HepG2 (cell line): ENCODE measurements around the gene SRP9. TPM values are rescaled to one million over a fixed set of nuclear protein-coding genes. Genes with fewer than 3 reads are reported as not detected.
"Not testable (repeated sequence)": the region's sequence is repeated elsewhere in the genome, so short reads cannot be mapped to it uniquely, and the experiment has no call there.

Experiments
- ATAC-seq: fragments of 200-7000 bp; cut with Tn5 transposase; 3 replicates; pipeline ENCODE4 v1.9.1; 2020; ENCODE audit warnings: mild to moderate bottlenecking, moderate library complexity
- BruUV-seq: library from RNA; stranded (reverse); fragments of 400-500 nt; replicated peaks from 2 replicates; lab custom pipeline; 2021; lab: Mats Ljungman, UMichigan
- CTCF ChIA-PET: fragments of 300-600 bp; formaldehyde crosslinking; extraction: SDS; loops from one replicate; lab custom pipeline; 2021; ENCODE audit warnings: low total read pairs, inconsistent platforms, low intra/inter-chr PET ratio; lab: Yijun Ruan, JAX
- POLR2A ChIA-PET: fragments of 350-600 bp; sonication (Branson Sonifier 250); formaldehyde crosslinking; loops from one replicate; lab custom pipeline; 2020; ENCODE audit warnings: antibody characterized with exemption, inconsistent platforms; lab: Yijun Ruan, JAX
- DNase-seq: peaks from one replicate; pipeline ENCODE4 v3.0.0-alpha.2; 2015; ENCODE audit warnings: low spot score
- FAIRE-seq: peaks from 3 replicates; lab custom pipeline; 2011; peaks lifted over from hg19 to GRCh38; lab: Jason Lieb, UNC
- H2AFZ ChIP-seq: one replicate; pipeline ENCODE4 v1.6.1; 2011; ENCODE audit warnings: low read length, inconsistent platforms
- H3K27ac ChIP-seq: fragments of 300-600 bp; 3 replicates; pipeline ENCODE4 v1.8.0; 2011; ENCODE audit warnings: mixed run types, mild to moderate bottlenecking, mixed read lengths, low read length, inconsistent platforms; ENCODE audit not compliant: insufficient read depth; ENCODE audit errors: extremely low read length
- H3K27me3 ChIP-seq, 2 experiments: fragments of 200-600 bp in 1 of 2; 2 replicates in 1 of 2; 3 replicates in 1 of 2; pipeline versions ENCODE4 v1.6.0 to v1.8.0; 2011; ENCODE audit warnings: low read length in 2 of 2, mild to moderate bottlenecking in 2 of 2, moderate library complexity in 2 of 2, inconsistent platforms in 1 of 2; ENCODE audit not compliant: insufficient read depth in 2 of 2, control insufficient read depth in 1 of 2
- H3K36me3 ChIP-seq, 2 experiments: fragments of 200-600 bp in 1 of 2; replicated peaks in 1 of 2; 2 replicates in 1 of 2; 3 replicates in 1 of 2; pipeline versions ENCODE4 v1.5.1 to v1.8.0; 2011; ENCODE audit warnings: low read length in 2 of 2, inconsistent platforms in 1 of 2; ENCODE audit not compliant: insufficient read depth in 2 of 2, control insufficient read depth in 1 of 2
- H3K4me1 ChIP-seq: 2 replicates; pipeline ENCODE4 v1.5.1; 2012; ENCODE audit warnings: low read length, inconsistent platforms; ENCODE audit not compliant: insufficient read depth
- H3K4me2 ChIP-seq: 2 replicates; pipeline ENCODE4 v1.6.0; 2011; ENCODE audit warnings: low read depth, low read length, inconsistent platforms
- H3K4me3 ChIP-seq, 3 experiments: fragments of 200-600 bp in 1 of 3; sonication (generic), shearing (Covaris generic) in 1 of 3; replicated peaks in 1 of 3; 2 replicates each; pipeline ENCODE4 v1.5.1; 2011 to 2016; ENCODE audit warnings: low read length in 3 of 3, inconsistent platforms in 2 of 3, low read depth in 2 of 3, mild to moderate bottlenecking in 2 of 3, control low read depth in 1 of 3, mixed read lengths in 1 of 3; ENCODE audit not compliant: insufficient read depth in 1 of 3
- H3K79me2 ChIP-seq: one replicate; pipeline ENCODE4 v1.6.1; 2011; ENCODE audit warnings: low read length, inconsistent platforms; ENCODE audit not compliant: insufficient read depth
- H3K9ac ChIP-seq: 2 replicates; pipeline ENCODE4 v1.6.0; 2011; ENCODE audit warnings: mild to moderate bottlenecking, low read depth, low read length, inconsistent platforms; ENCODE audit not compliant: insufficient read depth
- H3K9me3 ChIP-seq: 2 replicates; pipeline ENCODE4 v1.5.1; 2012; ENCODE audit warnings: mild to moderate bottlenecking, low read length
- H4K20me1 ChIP-seq: 2 replicates; pipeline ENCODE4 v1.6.0; 2011; ENCODE audit warnings: inconsistent platforms, mild to moderate bottlenecking, low read length, moderate library complexity; ENCODE audit not compliant: insufficient read depth
- HOXA7 ChIP-seq: sonication (generic); formaldehyde crosslinking; IDR thresholded peaks from 2 replicates; pipeline ENCODE4 v1.8.1; 2022; ENCODE audit warnings: mild to moderate bottlenecking, missing genetic modification reagents, moderate library complexity
- IKZF1 ChIP-seq: fragments of 450-650 bp; IDR thresholded peaks from 2 replicates; pipeline ENCODE4 v1.7.1; 2016
- NPAS2 ChIP-seq: sonication (generic); formaldehyde crosslinking; IDR thresholded peaks from 2 replicates; pipeline ENCODE4 v1.8.0; 2022; ENCODE audit warnings: mild to moderate bottlenecking, missing genetic modification reagents, borderline replicate concordance
- ZBTB21 ChIP-seq: sonication (generic); formaldehyde crosslinking; IDR thresholded peaks from 2 replicates; pipeline ENCODE4 v1.4.0; 2020; ENCODE audit warnings: missing genetic modification reagents
- ZNF276 ChIP-seq: sonication (generic); formaldehyde crosslinking; IDR thresholded peaks from 2 replicates; pipeline ENCODE4 v1.4.0; 2020; ENCODE audit warnings: mild to moderate bottlenecking, low read depth, missing genetic modification reagents
- ZNF484 ChIP-seq: sonication (generic); formaldehyde crosslinking; IDR thresholded peaks from 2 replicates; pipeline ENCODE4 v1.5.1; 2020; ENCODE audit warnings: mild to moderate bottlenecking, low read depth, missing genetic modification reagents, borderline replicate concordance
- ZNF549 ChIP-seq: sonication (generic); formaldehyde crosslinking; IDR thresholded peaks from 2 replicates; pipeline ENCODE4 v1.5.0; 2020; ENCODE audit warnings: missing genetic modification reagents
- ZNF564 ChIP-seq: sonication (generic); formaldehyde crosslinking; IDR thresholded peaks from 2 replicates; pipeline ENCODE4 v1.8.1; 2023; ENCODE audit warnings: mild to moderate bottlenecking, missing genetic modification reagents
- ZNF569 ChIP-seq: sonication (generic); formaldehyde crosslinking; IDR thresholded peaks from 2 replicates; pipeline ENCODE4 v1.5.0; 2020; ENCODE audit warnings: mild to moderate bottlenecking, missing genetic modification reagents, moderate library complexity, borderline replicate concordance
- ZNF616 ChIP-seq: sonication (generic); formaldehyde crosslinking; IDR thresholded peaks from 2 replicates; pipeline ENCODE4 v1.5.0; 2020; ENCODE audit warnings: low read depth, mild to moderate bottlenecking, missing genetic modification reagents
- WGBS: methylation state at CpG from one replicate; pipeline ENCODE4 v1.1.6; 2017; ENCODE audit warnings: low lambda C conversion rate; 5-methylcytosine and 5-hydroxymethylcytosine counted together
- in situ Hi-C: cut with HindIII; loops from 2 replicates; pipeline ENCODE4 v1.10.0; 2017; ENCODE audit warnings: low pct_unique_long_range_greater_than_20kb; ENCODE audit not compliant: extremely low pct_ligation_motif_present
- intact Hi-C: fragments of 100-400 bp; cut with micrococcal nuclease; formaldehyde crosslinking; loops from one replicate; pipeline ENCODE4 v1.10.0; 2022; ENCODE audit not compliant: unreplicated experiment
- polyA plus RNA-seq, 8 experiments: library from polyadenylated mRNA; depleted of rRNA in 3 of 8; stranded (reverse) in 7 of 8; unstranded in 1 of 8; fragments of >200 nt; fragmentation: Illumina TruSeq in 4 of 8; extraction: Trizol in 4 of 8; gene quantifications; 2 replicates each; pipeline versions ENCODE4 v1.2.1 to v1.2.3, GENCODE V29; 2011 to 2016; ENCODE audit warnings: low read depth in 4 of 8, missing spikeins in 1 of 8, mixed read lengths in 1 of 8; ENCODE audit not compliant: insufficient read depth in 1 of 8
- total RNA-seq, 5 experiments: library from RNA; depleted of rRNA; stranded (reverse); fragments of >200 nt; fragmentation: Illumina TruSeq; extraction: Trizol; gene quantifications; 2 replicates each; pipeline ENCODE4 v1.2.3, GENCODE V29; 2016; ENCODE audit warnings: low read depth in 1 of 5
- TF ChIP-seq, protein P1 (sequence below): sonication (generic); formaldehyde crosslinking; IDR thresholded peaks from 2 replicates; pipeline ENCODE4 v1.8.1; 2022; ENCODE audit warnings: low read depth, mild to moderate bottlenecking, missing genetic modification reagents

SRP9 gene
- total and polyA plus RNA-seq, 2 of the 13 experiments (the other 11 are each of a cell fraction or from before 2014, with no cell fraction given): 251 to 307 TPM

- no TSS peak for BruUV-seq
- CTCF ChIA-PET: no interaction called here
These were observed 17.3 kb downstream of the SRP9 start for GRCh38 chr1:225794954-225795353.

DNA sequence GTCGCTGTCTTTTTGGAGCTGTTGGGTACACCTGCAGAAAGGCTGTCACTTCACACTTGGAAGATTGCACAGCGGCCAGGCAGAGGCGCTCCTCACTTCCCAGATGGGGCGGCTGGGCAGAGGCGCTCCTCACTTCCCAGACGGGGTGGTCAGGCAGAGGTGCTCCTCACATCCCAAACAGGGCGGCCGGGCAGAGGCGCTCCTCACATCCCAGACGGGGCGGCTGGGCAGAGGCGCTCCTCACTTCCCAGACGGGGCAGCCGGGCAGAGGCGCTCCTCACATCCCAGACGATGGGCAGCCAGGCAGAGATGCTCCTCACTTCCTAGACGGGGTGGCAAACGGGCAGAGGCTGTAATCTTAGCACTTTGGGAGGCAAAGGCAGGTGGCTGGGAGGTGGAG lies 18.5 kb downstream of the SRP9 start:
- ATAC-seq, H3K79me2 ChIP-seq, H2AFZ ChIP-seq, H3K4me3 ChIP-seq, BruUV-seq, DNase-seq, POLR2A ChIA-PET, intact Hi-C loops, H4K20me1 ChIP-seq, in situ Hi-C loops, H3K9ac ChIP-seq, H3K4me1 ChIP-seq, CTCF ChIA-PET, H3K4me2 ChIP-seq, FAIRE-seq, H3K36me3 ChIP-seq, H3K9me3 ChIP-seq, H3K27ac ChIP-seq, H3K27me3 ChIP-seq: not testable (repeated sequence)
- 99% methylated on average over 18 of the region's 18 CpGs for WGBS

More at GRCh38 chr1:225794954-225795353, 17.3 kb downstream of the SRP9 start:
- WGBS: 90% methylated on average over 4 of the region's 4 CpGs
- H3K36me3 ChIP-seq: peaks cover 0 to 10% of the 10 kb centered on the region in 2 experiments; a peak in 4 of 5 replicates
- intact Hi-C loops (no loop called here), in situ Hi-C loops (no loop called here)
- no peak for DNase-seq
- no peaks in the 10 kb centered on the region for H3K79me2 ChIP-seq
- H3K9me3 ChIP-seq: no peaks in the 10 kb centered on the region
- no peak overlapping the region for H3K4me3 ChIP-seq
- H4K20me1 ChIP-seq: no peaks in the 10 kb centered on the region
- no peak overlapping the region for H3K27ac ChIP-seq
- no peak overlapping the region for H2AFZ ChIP-seq
- no peak for FAIRE-seq
- TF ChIP-seq ZNF484: no peak
- TF ChIP-seq ZNF569: no peak
- no peak for TF ChIP-seq NPAS2 (CRISPR knock-in tag)
- no peak for TF ChIP-seq IKZF1
- no peak for TF ChIP-seq ZNF549
- no peak for TF ChIP-seq ZNF276 (CRISPR knock-in tag)
- TF ChIP-seq ZBTB21 (CRISPR knock-in tag): no peak
- no peak for TF ChIP-seq HOXA7 (CRISPR knock-in tag)
- no peak for TF ChIP-seq ZNF616 (CRISPR knock-in tag)
- TF ChIP-seq ZNF564 (CRISPR knock-in tag): no peak
- TF ChIP-seq, protein P1, sequence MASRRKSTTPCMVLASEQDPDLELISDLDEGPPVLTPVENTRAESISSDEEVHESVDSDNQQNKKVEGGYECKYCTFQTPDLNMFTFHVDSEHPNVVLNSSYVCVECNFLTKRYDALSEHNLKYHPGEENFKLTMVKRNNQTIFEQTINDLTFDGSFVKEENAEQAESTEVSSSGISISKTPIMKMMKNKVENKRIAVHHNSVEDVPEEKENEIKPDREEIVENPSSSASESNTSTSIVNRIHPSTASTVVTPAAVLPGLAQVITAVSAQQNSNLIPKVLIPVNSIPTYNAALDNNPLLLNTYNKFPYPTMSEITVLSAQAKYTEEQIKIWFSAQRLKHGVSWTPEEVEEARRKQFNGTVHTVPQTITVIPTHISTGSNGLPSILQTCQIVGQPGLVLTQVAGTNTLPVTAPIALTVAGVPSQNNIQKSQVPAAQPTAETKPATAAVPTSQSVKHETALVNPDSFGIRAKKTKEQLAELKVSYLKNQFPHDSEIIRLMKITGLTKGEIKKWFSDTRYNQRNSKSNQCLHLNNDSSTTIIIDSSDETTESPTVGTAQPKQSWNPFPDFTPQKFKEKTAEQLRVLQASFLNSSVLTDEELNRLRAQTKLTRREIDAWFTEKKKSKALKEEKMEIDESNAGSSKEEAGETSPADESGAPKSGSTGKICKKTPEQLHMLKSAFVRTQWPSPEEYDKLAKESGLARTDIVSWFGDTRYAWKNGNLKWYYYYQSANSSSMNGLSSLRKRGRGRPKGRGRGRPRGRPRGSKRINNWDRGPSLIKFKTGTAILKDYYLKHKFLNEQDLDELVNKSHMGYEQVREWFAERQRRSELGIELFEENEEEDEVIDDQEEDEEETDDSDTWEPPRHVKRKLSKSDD (CRISPR knock-in tag): no peak
- POLR2A ChIA-PET: no interaction called here
- no peak for ATAC-seq
- no peaks in the 10 kb centered on the region for H3K4me1 ChIP-seq
- H3K9ac ChIP-seq: no peak overlapping the region
- H3K4me2 ChIP-seq: no peak overlapping the region
- no peaks in the 10 kb centered on the region for H3K27me3 ChIP-seq
